ENCODE measurements around the gene GHDC. TPM values are rescaled to one million over a fixed set of nuclear protein-coding genes. Genes with fewer than 3 reads are reported as not detected.
"Not testable (repeated sequence)": the region's sequence is repeated elsewhere in the genome, so short reads cannot be mapped to it uniquely, and the experiment has no call there.

Gene GHDC
- total RNA-seq, 6 experiments from 2014 or later = 8.8 to 23.9 (median 12.8) TPM

GRCh38 chr17:42190491-42191274 lies 3.6 kb downstream of the GHDC start:
- Histone ChIP-seq H3K27me3 (no peaks in the 10 kb centered on the region), H3K36me3 (no peaks in the 10 kb centered on the region), H3K9me3 (no peaks in the 10 kb centered on the region), H3K27ac (no peak overlapping the region), H3K4me1 (peaks cover 0 to 13% (median 2%) of the 10 kb centered on the region in 4 donors), H3K4me3 (no peak overlapping the region)
- ATAC-seq (no peak), DNase-seq (no peak)
- TF ChIP-seq, protein P1, sequence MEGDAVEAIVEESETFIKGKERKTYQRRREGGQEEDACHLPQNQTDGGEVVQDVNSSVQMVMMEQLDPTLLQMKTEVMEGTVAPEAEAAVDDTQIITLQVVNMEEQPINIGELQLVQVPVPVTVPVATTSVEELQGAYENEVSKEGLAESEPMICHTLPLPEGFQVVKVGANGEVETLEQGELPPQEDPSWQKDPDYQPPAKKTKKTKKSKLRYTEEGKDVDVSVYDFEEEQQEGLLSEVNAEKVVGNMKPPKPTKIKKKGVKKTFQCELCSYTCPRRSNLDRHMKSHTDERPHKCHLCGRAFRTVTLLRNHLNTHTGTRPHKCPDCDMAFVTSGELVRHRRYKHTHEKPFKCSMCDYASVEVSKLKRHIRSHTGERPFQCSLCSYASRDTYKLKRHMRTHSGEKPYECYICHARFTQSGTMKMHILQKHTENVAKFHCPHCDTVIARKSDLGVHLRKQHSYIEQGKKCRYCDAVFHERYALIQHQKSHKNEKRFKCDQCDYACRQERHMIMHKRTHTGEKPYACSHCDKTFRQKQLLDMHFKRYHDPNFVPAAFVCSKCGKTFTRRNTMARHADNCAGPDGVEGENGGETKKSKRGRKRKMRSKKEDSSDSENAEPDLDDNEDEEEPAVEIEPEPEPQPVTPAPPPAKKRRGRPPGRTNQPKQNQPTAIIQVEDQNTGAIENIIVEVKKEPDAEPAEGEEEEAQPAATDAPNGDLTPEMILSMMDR (IDR thresholded peaks at IDR 0.05) = no peak
- TF ChIP-seq POLR2A (IDR thresholded peaks at IDR 0.05) = no peak
- no CpG with 5 or more reads among the region's 17 CpGs for WGBS (ENCODE audit: insufficient coverage, low coverage, low lambda C conversion rate, missing lambda C conversion rate)
- intact Hi-C loops (cut with DNase I) = no loop called here

- ATAC-seq (no peak), DNase-seq (no peak)
- no peaks in the 10 kb centered on the region for H3K27me3 ChIP-seq
- intact Hi-C loops (cut with DNase I) = no loop called here
- H3K36me3 ChIP-seq = no peaks in the 10 kb centered on the region
- H3K27ac ChIP-seq = no peak overlapping the region
- H3K4me3 ChIP-seq = no peak overlapping the region
- no CpG with 5 or more reads among the region's 11 CpGs for WGBS (ENCODE audit: insufficient coverage, low coverage, low lambda C conversion rate, missing lambda C conversion rate)
- H3K4me1 ChIP-seq = peaks cover 0 to 11% (median 2%) of the 10 kb centered on the region in 4 donors
- TF ChIP-seq POLR2A (IDR thresholded peaks at IDR 0.05) = no peak
- TF ChIP-seq, protein P1 (IDR thresholded peaks at IDR 0.05) = no peak
- H3K9me3 ChIP-seq = no peaks in the 10 kb centered on the region
These were observed 4.7 kb downstream of the GHDC start for GRCh38 chr17:42189651-42189965.

DNA sequence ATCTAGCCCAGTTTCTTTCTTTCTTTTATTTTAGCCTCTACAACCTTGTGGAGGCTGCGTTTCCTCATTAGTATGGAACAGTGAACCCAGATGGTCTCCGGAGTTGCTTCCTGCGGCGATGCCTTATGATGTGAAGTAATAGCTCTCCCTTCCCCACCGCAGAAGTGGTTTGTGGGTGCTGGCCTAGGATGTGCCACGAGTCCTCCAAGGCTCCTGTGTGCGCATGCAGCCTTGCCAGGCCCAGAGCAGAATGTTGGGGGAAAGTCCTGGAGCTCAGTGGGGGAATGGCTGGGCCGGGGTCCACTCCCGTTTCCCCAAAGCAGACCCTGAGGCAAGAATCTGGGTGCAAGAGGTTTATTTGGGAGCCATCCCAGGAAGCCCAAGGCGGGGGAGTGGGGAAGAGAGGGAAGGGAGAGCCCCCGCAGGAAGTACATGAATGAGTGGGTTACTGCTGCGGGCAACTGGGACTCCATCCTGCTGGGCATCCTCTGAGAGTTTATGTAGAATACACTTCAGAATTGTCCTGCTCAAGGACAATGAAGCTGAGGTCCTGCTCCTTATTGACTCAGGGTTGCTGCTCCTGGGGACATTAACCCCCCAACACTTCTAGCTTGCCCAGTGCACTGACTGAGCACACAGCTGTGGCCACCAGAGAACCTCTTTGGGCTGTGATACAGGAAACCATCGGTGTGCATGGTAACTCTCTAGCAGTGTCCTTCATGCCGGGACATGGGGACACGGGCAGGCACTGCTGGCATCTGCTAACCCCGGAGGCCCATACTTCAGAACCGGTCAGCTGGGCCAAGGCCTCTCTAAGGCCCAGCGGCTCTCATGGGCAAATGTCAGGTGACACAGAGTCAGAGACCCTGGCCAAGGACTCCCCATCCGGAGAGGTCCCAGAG lies 5.3 kb downstream of the GHDC start:
- TF ChIP-seq POLR2A (IDR thresholded peaks at IDR 0.05) = no peak
- TF ChIP-seq, protein P1 (IDR thresholded peaks at IDR 0.05) = no peak
- intact Hi-C loops (cut with DNase I) = no loop called here
- 59% methylated on average over 6 of the region's 19 CpGs for WGBS (ENCODE audit: insufficient coverage, low coverage, low lambda C conversion rate, missing lambda C conversion rate)
- no peaks in the 10 kb centered on the region for H3K9me3 ChIP-seq
- H3K36me3 ChIP-seq = no peaks in the 10 kb centered on the region
- no peaks in the 10 kb centered on the region for H3K27me3 ChIP-seq
- H3K4me1 ChIP-seq = peaks cover 0 to 9% (median 2%) of the 10 kb centered on the region in 4 donors
- no peak overlapping the region for H3K27ac ChIP-seq
- ATAC-seq (no peak), DNase-seq (no peak)
- no peak overlapping the region for H3K4me3 ChIP-seq

DNA sequence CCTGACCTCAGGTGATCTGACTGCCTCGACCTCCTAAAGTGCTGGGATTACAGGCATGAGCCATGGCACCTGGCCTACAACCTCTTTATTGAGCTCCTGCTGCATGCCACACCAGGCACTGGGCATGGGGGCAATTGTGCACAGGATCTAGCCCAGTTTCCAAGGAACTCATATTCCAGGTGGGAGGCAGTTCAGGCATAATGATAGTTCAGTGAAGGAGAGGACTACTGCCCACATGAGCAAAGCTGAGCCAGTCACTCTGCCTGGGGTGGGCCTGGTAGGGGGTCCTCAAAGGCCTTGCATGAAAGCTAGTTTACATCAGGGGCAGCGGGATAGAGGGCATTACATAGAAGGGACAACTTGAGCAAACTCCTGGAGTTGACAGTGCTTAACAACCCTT lies 6.5 kb downstream of the GHDC start:
- Histone ChIP-seq H3K27ac (no peak overlapping the region), H3K4me3 (no peak overlapping the region), H3K9me3 (no peaks in the 10 kb centered on the region), H3K36me3 (no peaks in the 10 kb centered on the region), H3K4me1 (peaks cover 0 to 6% (median 0%) of the 10 kb centered on the region in 4 donors), H3K27me3 (no peaks in the 10 kb centered on the region)
- TF ChIP-seq, protein P1 (IDR thresholded peaks at IDR 0.05) = no peak
- no peak for TF ChIP-seq POLR2A (IDR thresholded peaks at IDR 0.05)
- no peak for ATAC-seq
- intact Hi-C loops (cut with DNase I) = no loop called here
- WGBS (ENCODE audit: insufficient coverage, low coverage, low lambda C conversion rate, missing lambda C conversion rate) = 67% methylated on average over 2 of the region's 2 CpGs
- no peak for DNase-seq

- DNase-seq; H3K9me3 ChIP-seq; H3K27me3 ChIP-seq; ATAC-seq; H3K27ac ChIP-seq; H3K4me3 ChIP-seq; H3K4me1 ChIP-seq; intact Hi-C loops (cut with DNase I); H3K36me3 ChIP-seq: not testable (repeated sequence)
- 66% methylated on average over 3 of the region's 5 CpGs for WGBS (ENCODE audit: insufficient coverage, low coverage, low lambda C conversion rate, missing lambda C conversion rate)
These were observed 8.1 kb downstream of the GHDC start for GRCh38 chr17:42186191-42186590.

Measured in right lobe of liver (tissue), 6 donors.